K562 (cell line): ENCODE measurements around the gene OLFML2A. TPM values are rescaled to one million over a fixed set of nuclear protein-coding genes. Genes with fewer than 3 reads are reported as not detected.

ENCODE experiments used
- ATAC-seq: fragments of 200-7000 bp; cut with Tn5 transposase; 3 replicates; pipeline ENCODE4 v1.9.1; 2020; ENCODE audit warnings: moderate library complexity
- BruUV-seq: library from RNA; stranded (reverse); fragments of 400-500 nt; replicated peaks from 2 replicates; lab custom pipeline; 2021; lab: Mats Ljungman, UMichigan
- CTCF ChIA-PET: fragments of 300-600 bp; formaldehyde crosslinking; extraction: SDS; loops from one replicate; lab custom pipeline; 2021; ENCODE audit warnings: low intra/inter-chr PET ratio; lab: Yijun Ruan, JAX
- POLR2A ChIA-PET: fragments of 300-600, 350-650 bp; sonication (Branson Sonifier 250); formaldehyde crosslinking; extraction: SDS; loops from one replicate; lab custom pipeline; 2021; ENCODE audit warnings: antibody characterized with exemption, inconsistent platforms; lab: Yijun Ruan, JAX
- DNase-seq, 4 experiments: peaks; one replicate each; pipeline versions ENCODE4 v3.0.0 to v3.0.0-alpha.2; 2011 to 2018; ENCODE audit warnings: low spot score in 3 of 4, mixed read lengths in 3 of 4; ENCODE audit errors: extremely low read depth in 1 of 4
- FAIRE-seq: peaks from 2 replicates; lab custom pipeline; 2011; peaks lifted over from hg19 to GRCh38; lab: Jason Lieb, UNC
- H2AFZ ChIP-seq: 2 replicates; pipeline ENCODE4 v1.6.0; 2011; ENCODE audit warnings: low read depth, low read length, control low read depth, inconsistent platforms
- H3K27ac ChIP-seq: fragments of 200-600 bp; 3 replicates; pipeline ENCODE4 v1.8.0; 2011; ENCODE audit warnings: low read depth, mild to moderate bottlenecking, control low read depth, inconsistent platforms, low read length, moderate library complexity, mixed read lengths; ENCODE audit errors: extremely low read depth
- H3K27me3 ChIP-seq, 2 experiments: fragments of 300-600 bp in 1 of 2; 2 replicates in 1 of 2; 3 replicates in 1 of 2; pipeline versions ENCODE4 v1.6.0 to v1.8.0; 2011; ENCODE audit warnings: inconsistent platforms in 2 of 2, low read length in 2 of 2, mild to moderate bottlenecking in 1 of 2, mixed read lengths in 1 of 2, moderate library complexity in 1 of 2; ENCODE audit not compliant: control insufficient read depth in 2 of 2, insufficient read depth in 2 of 2
- H3K36me3 ChIP-seq: fragments of 300-600 bp; 3 replicates; pipeline ENCODE4 v1.8.0; 2011; ENCODE audit warnings: mild to moderate bottlenecking, low read length, inconsistent platforms; ENCODE audit not compliant: control insufficient read depth, insufficient read depth
- H3K4me1 ChIP-seq, 2 experiments: fragments of 200-600 bp in 1 of 2; replicated peaks in 1 of 2; 2 replicates in 1 of 2; 3 replicates in 1 of 2; pipeline versions ENCODE4 v1.5.1 to v1.8.0; 2011; ENCODE audit warnings: inconsistent platforms in 2 of 2, low read length in 2 of 2, mild to moderate bottlenecking in 1 of 2, mixed read lengths in 1 of 2, moderate library complexity in 1 of 2; ENCODE audit not compliant: control insufficient read depth in 2 of 2, insufficient read depth in 2 of 2
- H3K4me2 ChIP-seq: 2 replicates; pipeline ENCODE4 v1.6.1; 2011; ENCODE audit warnings: low read length, control low read depth, inconsistent platforms, mixed read lengths; ENCODE audit not compliant: insufficient read depth
- H3K4me3 ChIP-seq: fragments of 200-600 bp; sonication (generic), shearing (Covaris generic); 2 replicates; pipeline ENCODE4 v1.5.1; 2016; ENCODE audit warnings: control low read depth, inconsistent platforms
- H3K79me2 ChIP-seq: fragments of 200-600 bp; 3 replicates; pipeline ENCODE4 v1.8.0; 2011; ENCODE audit warnings: low read length, inconsistent platforms; ENCODE audit not compliant: control insufficient read depth, insufficient read depth
- H3K9ac ChIP-seq, 2 experiments: 2 replicates each; pipeline versions ENCODE4 v1.6.0 to v1.6.1; 2011; ENCODE audit warnings: low read depth in 2 of 2, low read length in 2 of 2, control low read depth in 1 of 2, inconsistent platforms in 1 of 2, mild to moderate bottlenecking in 1 of 2, mixed read lengths in 1 of 2; ENCODE audit not compliant: insufficient read depth in 1 of 2
- H3K9me1 ChIP-seq: one replicate; pipeline ENCODE4 v1.6.0; 2011; ENCODE audit warnings: inconsistent platforms, mild to moderate bottlenecking, low read length, moderate library complexity; ENCODE audit not compliant: control insufficient read depth, insufficient read depth
- H3K9me3 ChIP-seq: replicated peaks from 2 replicates; pipeline ENCODE4 v1.5.1; 2011; ENCODE audit warnings: low read depth, low read length, inconsistent platforms; ENCODE audit not compliant: control insufficient read depth, insufficient read depth
- H4K20me1 ChIP-seq: replicated peaks from 2 replicates; pipeline ENCODE4 v1.6.1; 2011; ENCODE audit warnings: low read length, inconsistent platforms, mixed read lengths; ENCODE audit not compliant: control insufficient read depth, insufficient read depth
- BCL6 ChIP-seq: fragments of 250-450 bp; sonication (Bioruptor Pico); IDR thresholded peaks from 2 replicates; pipeline ENCODE4 v1.4.0; 2020
- CREM ChIP-seq: IDR thresholded peaks from 2 replicates; pipeline ENCODE4 v1.6.1; 2014; ENCODE audit warnings: antibody characterized with exemption, low read depth
- CTCF ChIP-seq, 3 experiments: IDR thresholded peaks in 2 of 3; conservative IDR thresholded peaks in 1 of 3; 2 replicates each; pipeline ENCODE4 v1.5.1; 2011 to 2012; ENCODE audit warnings: low read length in 3 of 3, mild to moderate bottlenecking in 3 of 3, control low read depth in 2 of 3, improper control_type of control experiment in 1 of 3, inconsistent platforms in 1 of 3, low read depth in 1 of 3, mixed read lengths in 1 of 3, moderate library complexity in 1 of 3; ENCODE audit not compliant: insufficient read depth in 2 of 3
- EP300 ChIP-seq: IDR thresholded peaks from 2 replicates; pipeline ENCODE4 v1.6.1; 2012; ENCODE audit warnings: low read length, improper control_type of control experiment
- FOXK1 ChIP-seq: sonication (generic); formaldehyde crosslinking; IDR thresholded peaks from 2 replicates; pipeline ENCODE4 v1.8.0; 2022; ENCODE audit warnings: missing genetic modification reagents, mild to moderate bottlenecking, borderline replicate concordance
- FUS ChIP-seq: fragments of 200-400 bp; formaldehyde crosslinking; optimal IDR thresholded peaks from 2 replicates; pipeline ENCODE3; 2017; ENCODE audit warnings: low read depth, low read length
- NFE2 ChIP-seq: IDR thresholded peaks from 2 replicates; pipeline ENCODE4 v1.6.1; 2014; ENCODE audit warnings: antibody characterized with exemption, low read depth
- PHB ChIP-seq: fragments of 250-450 bp; sonication (Bioruptor Pico); IDR thresholded peaks from 2 replicates; pipeline ENCODE4 v1.5.0; 2021
- TRIM25 ChIP-seq: fragments of 450-650 bp; IDR thresholded peaks from 2 replicates; pipeline ENCODE4 v1.7.0; 2016; ENCODE audit warnings: borderline replicate concordance
- ZNF124 ChIP-seq: sonication (generic); formaldehyde crosslinking; IDR thresholded peaks from 2 replicates; pipeline ENCODE4 v1.8.1; 2022; ENCODE audit warnings: missing genetic modification reagents
- ZNF436 ChIP-seq: fragments of 250-450, 450-650 bp; sonication (Bioruptor Pico); formaldehyde crosslinking; IDR thresholded peaks from 2 replicates; pipeline ENCODE4 v1.7.0; 2020; ENCODE audit warnings: mild to moderate bottlenecking
- ZNF511 ChIP-seq: sonication (generic); formaldehyde crosslinking; IDR thresholded peaks from 2 replicates; pipeline ENCODE4 v1.8.0; 2022; ENCODE audit warnings: mild to moderate bottlenecking, missing genetic modification reagents
- ZNF766 ChIP-seq: fragments of 200-800 bp; sonication (Bioruptor generic); conservative IDR thresholded peaks from 2 replicates; pipeline ENCODE4 v1.6.1; 2016; ENCODE audit warnings: missing genetic modification characterization, missing compliant biosample characterization
- WGBS: fragments of 100-300 bp; shearing (Covaris generic); methylation state at CpG from one replicate; pipeline ENCODE4 v1.1.6; 2016; ENCODE audit warnings: low coverage, mixed read lengths; ENCODE audit not compliant: insufficient coverage; ENCODE audit errors: missing lambda C conversion rate; 5-methylcytosine and 5-hydroxymethylcytosine counted together
- in situ Hi-C: fragments of 300-500 bp; cut with MboI; formaldehyde crosslinking; loops from 4 replicates; pipeline ENCODE4 v1.15.0; 2018; ENCODE audit warnings: inconsistent platforms, mixed read lengths
- intact Hi-C: fragments of 100-400 bp; cut with micrococcal nuclease; formaldehyde crosslinking; loops from 2 replicates; pipeline ENCODE4 v1.14.2; 2022
- polyA plus RNA-seq, 8 experiments: library from polyadenylated mRNA; depleted of rRNA in 4 of 8; stranded (reverse) in 5 of 8; unstranded in 3 of 8; fragments of >200 nt; fragmentation: Nextera tagmentation in 2 of 8; fragmentation: Illumina TruSeq in 1 of 8; extraction: Ambion mirVana in 2 of 8; extraction: Trizol in 1 of 8; gene quantifications; 2 replicates each; pipeline versions ENCODE4 v1.2.1 to v1.2.3, GENCODE V29; 2011 to 2014; ENCODE audit warnings: inconsistent platforms in 1 of 8, missing spikeins in 1 of 8
- total RNA-seq, 7 experiments: library from RNA; depleted of rRNA in 6 of 7; stranded (reverse); fragments of >200 nt in 6 of 7; fragmentation: Illumina TruSeq in 2 of 7; extraction: Trizol in 2 of 7; gene quantifications; 2 replicates each; pipeline versions ENCODE4 v1.2.1 to v1.2.3, GENCODE V29; 2011 to 2021; ENCODE audit warnings: low replicate concordance in 1 of 7
- TF ChIP-seq, protein P1 (sequence below): fragments of 450-650 bp; conservative IDR thresholded peaks from 2 replicates; pipeline ENCODE4 v1.6.1; 2016; ENCODE audit warnings: missing genetic modification characterization, low read depth, mild to moderate bottlenecking, control low read depth, missing compliant biosample characterization

The OLFML2A gene
- total and polyA plus RNA-seq, 9 of the 15 experiments (the other 6 are each of a cell fraction or from before 2014, with no cell fraction given): 0.16 TPM; not detected in 8

DNA sequence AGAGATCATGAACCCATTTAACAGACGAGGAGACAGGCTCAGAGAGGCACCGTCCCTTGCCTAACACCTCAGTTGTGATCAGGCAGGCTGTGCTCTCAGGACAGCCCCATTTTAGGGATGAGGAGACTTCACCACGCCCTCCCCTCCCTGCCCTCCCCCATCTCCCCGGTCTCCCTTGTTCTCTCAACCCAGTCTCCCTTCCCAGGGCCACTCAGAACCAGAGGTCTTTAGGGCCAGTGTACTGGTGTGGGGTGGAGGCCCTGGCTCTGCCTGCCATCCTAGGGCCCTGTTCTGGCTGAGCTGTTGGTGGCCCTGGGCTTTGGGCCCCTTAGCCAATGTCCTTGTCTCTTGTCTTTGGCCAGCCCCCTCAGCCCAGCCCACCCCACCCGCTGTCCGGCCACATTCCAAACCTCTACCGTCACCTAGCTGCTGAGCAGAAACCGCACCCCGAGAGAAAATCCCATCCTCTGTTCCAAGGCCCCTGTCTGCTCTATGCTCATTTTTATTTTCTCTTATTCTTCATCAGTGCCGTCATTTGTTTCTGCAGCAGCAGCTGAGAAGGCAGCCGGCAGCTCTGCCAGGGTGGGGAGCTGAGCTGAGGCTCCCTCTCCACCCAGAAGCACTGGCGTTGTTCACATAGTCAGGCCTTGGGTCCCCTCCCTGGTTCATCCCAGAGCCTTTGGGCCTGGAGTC lies 33.9 kb downstream of the OLFML2A start:
- ATAC-seq: peak; percentile 17
- Histone ChIP-seq H3K27me3 (no peaks in the 10 kb centered on the region), H4K20me1 (no peaks in the 10 kb centered on the region), H3K4me1 (peaks cover 2 to 24% of the 10 kb centered on the region in 2 experiments; a peak in 4 of 5 replicates), H3K36me3 (no peaks in the 10 kb centered on the region), H3K9me3 (no peaks in the 10 kb centered on the region), H2AFZ (no peak overlapping the region), H3K9me1 (no peaks in the 10 kb centered on the region), H3K79me2 (no peaks in the 10 kb centered on the region), H3K4me3 (no peak overlapping the region), H3K9ac (no peak overlapping the region), H3K4me2 (no peak overlapping the region), H3K27ac (no peak overlapping the region)
- no TSS peak for BruUV-seq
- CTCF ChIA-PET: no interaction called here
- TF ChIP-seq ZNF436 (CRISPR knock-in tag) (no peak), ZNF124 (CRISPR knock-in tag) (no peak), EP300 (no peak), NFE2 (no peak), FUS (no peak), CTCF (IDR thresholded peaks at IDR 0.05 in 2 of 3, conservative IDR thresholded peaks at IDR 0.05 in 1 of 3; ENCODE audit: insufficient read depth in 2 of 3, low read depth in 1 of 3, low read length in 3 of 3) (no peak), ZNF511 (CRISPR knock-in tag) (no peak), TRIM25 (no peak), PHB (CRISPR knock-in tag) (no peak), FOXK1 (no peak), ZNF766 (CRISPR knock-in tag) (no peak), CREM (no peak), BCL6 (CRISPR knock-in tag) (no peak)
- TF ChIP-seq, protein P1, sequence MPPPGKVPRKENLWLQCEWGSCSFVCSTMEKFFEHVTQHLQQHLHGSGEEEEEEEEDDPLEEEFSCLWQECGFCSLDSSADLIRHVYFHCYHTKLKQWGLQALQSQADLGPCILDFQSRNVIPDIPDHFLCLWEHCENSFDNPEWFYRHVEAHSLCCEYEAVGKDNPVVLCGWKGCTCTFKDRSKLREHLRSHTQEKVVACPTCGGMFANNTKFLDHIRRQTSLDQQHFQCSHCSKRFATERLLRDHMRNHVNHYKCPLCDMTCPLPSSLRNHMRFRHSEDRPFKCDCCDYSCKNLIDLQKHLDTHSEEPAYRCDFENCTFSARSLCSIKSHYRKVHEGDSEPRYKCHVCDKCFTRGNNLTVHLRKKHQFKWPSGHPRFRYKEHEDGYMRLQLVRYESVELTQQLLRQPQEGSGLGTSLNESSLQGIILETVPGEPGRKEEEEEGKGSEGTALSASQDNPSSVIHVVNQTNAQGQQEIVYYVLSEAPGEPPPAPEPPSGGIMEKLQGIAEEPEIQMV (tag): no peak
- no peak for DNase-seq
- no peak for FAIRE-seq
- in situ Hi-C loops: no loop called here
- intact Hi-C loops: no loop called here
- POLR2A ChIA-PET: no interaction called here
- WGBS: 56% methylated on average over 9 of the region's 12 CpGs
